ENCODE data around the gene ZNF407.

Gene ZNF407

DNA sequence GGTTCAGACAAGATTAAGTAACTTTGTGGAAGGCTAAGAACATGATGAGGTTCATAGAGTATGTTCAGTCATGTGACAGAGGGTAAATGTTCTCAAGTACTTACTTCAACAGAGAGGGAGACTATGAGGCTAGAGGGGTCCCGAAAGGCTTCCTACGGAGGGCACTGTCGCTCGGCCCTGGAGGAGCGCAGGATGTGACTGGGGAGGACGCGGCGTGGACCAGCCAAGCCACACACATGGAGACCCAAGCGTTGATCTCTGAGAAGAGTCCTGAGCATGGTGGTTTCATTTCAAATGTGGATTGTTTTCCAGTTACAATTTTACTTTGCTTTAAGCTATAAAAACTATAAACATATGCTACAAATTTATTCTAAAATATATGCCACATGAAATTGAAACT, 383.8 kb downstream of the ZNF407 start:
- no peak for DNase-seq

DNA sequence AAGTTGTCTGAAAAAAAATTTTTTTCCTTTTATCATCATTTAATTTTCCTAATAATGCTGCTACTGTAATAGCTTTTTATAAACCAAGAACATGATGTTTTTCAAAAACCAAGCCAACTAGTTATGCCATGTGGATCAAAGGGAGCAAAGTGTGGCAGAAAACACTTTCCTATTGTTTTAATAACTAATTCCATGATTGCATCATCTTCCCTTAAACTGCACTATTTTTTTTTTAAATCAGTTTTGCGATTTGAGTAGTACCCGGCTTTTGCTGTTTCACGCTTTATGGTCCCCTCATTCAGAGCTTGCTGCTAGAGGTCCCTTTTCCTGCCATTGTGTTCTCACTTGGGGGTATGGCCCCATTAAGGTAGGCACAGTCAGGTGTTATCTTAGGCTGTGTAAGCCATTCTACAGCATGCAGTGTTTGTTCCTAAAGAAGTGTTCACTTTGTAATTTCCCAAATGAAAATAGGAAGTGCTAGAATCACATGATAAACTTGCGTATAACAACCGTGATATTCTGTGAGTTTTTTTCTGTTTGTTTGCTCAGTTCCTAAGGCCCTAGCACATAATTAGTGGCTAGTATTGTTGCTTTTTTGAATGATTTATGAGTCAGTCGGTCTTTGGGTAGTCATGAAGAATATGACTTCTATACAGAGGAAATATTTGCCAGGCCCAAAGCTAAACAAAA, 385.4 kb downstream of the ZNF407 start:
- no peak for DNase-seq

DNA sequence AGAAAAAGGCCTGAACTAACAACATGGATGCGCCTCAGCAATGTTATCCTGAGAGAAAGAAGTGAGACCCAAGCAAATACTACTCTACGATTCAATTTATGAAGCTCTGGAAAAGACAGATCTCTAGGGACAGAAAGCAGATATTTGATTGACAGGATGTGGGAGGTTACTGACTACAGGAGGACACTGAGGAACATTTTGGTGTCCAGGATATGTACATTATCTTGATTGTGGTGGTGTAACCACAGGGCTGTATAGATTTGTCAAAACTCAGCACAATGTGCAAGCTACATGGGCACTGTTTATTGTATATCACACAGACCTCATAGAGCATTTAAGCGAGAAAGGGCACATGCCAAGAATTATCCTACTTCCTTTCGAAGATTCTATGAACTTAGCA, 391.5 kb downstream of the ZNF407 start:
- no peak for DNase-seq

DNA sequence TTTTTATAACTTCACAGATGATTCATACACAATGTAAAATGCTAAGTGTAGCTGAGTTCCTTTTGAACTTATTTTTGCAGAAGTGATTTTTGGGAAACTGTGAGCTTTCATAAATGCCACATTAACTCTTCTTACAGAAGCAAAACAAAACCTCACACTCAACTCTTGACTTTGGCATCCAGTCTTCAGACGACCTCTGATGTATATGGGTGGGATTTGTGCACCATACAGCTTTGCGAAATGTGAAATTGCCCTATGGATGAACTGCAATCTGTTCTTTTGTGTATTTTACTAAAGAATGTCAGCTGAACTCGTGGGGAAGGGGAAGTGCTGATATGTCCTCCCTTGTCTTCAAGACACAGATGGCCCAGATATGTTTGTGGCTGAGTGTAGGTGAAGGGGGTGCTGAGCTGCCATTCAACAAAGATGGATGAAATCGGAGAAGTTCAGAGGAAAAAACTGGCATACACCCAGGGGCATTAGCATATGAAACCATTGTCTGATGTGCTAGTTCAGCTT, 393.0 kb downstream of the ZNF407 start:
- peak; percentile 11 for DNase-seq

DNA sequence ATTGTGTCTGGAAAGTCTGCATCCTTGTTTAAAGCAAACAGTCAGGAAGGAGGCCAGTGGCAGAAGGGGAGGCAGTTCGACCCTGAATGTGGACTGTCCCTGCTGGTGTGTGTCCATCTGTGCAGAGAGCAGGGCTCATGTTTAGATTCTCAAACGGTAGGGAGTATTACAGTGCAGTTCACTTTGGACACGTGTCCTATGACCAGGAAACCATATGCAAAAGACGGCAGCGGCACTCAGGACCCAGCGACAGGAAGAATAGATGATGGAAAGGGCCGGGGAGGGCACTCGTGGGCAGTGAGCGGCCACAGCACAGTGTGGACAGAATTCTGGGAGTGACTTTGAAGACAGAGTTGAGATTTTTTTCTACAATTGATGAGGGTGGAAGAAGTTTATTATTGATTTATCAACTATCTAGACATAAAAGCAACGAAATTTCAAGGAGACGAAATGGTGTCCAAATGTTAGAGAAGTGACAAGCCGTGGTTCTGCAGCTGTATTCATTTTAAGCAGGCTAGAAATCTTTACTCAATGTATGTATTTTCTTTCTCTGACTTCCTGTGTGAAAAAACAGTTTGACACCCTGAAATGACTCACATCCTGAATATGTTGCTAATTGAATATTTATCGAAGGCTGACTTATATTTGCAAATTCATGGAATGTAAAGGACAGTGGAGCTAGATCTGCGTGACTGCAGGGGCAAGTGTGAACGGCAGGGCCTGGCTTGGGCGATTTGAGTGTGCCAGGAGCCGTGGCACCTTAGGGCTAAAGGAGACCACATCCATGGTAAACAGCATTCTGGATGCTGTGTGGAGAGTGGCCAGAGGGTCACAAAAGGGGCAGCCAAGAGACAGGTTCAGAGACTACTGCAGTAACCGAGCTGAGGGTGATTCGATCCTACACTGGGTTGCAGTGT, 397.1 kb downstream of the ZNF407 start:
- peak; percentile 28 for DNase-seq

DNA sequence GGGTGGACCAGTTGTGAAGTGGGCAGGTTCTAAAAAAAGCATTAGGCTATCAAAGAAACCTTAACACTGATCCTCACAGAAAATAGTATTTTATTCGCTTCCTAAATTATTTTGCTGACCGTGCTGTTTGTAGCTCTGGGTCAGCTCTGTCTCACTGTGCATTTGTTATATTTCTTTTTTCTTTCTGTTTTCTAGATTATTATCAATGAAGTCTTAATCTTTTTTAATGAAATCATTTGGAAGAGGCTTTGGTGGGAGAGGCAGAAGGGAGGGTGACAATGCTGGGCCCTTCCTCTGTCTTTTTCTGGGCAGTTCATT, 397.7 kb downstream of the ZNF407 start:
- no peak for DNase-seq

DNA sequence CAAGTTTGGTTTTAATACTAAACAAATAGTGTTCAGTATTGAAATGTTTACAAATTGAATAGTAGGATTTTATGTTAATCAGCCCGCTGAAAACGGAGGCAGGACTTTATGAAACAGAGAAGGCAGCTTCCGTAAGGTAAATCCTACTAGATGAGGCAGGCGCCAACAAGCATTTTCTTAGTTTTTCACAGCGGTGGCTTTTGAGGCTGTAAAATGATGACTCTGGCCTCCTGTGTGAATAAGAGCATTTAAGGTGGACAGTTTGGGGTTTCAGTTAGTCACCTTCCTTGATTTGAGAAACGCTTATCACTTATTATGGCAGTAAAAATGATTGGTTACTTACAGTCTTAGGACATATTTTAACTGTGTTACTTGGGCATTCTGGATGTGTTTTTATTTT, 398.4 kb downstream of the ZNF407 start:
- no peak for DNase-seq

DNA sequence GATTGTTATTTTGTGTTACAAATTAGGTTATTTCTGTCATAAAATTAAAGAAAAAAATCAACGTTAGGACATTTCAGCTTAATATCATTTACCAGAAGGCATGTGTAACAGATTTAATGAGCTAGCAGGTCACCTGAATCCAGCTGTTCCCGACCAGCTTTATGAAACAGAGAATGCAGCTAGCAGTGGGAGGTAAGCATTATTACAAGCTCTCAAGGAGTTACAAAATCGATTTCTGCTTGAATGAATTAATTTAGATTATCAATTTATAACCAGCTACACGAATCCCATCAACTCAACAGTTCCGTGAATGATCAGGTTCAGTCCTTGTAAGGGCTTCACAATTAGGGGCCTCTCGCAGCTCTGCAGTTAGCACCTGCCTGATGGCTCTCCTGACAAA, 399.3 kb downstream of the ZNF407 start:
- no peak for DNase-seq

DNA sequence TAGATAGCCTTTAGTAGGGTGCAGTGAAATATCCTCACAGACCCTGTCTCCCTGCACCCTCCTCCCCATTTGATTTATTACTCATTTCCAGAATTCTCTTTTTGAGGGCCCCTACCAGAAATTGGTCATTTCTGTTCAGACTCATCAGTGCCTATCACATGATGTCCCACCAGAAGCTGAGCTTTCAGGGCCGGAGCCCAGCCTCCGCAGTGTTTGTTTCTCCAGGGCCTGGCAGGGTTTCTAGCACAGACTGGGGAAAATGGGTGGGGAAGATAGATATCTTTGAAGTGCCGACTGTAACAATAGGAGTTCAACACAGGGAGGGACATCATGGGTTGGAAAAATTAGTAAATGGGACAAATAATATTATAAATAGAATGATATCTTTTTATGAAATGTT, 403.2 kb downstream of the ZNF407 start:
- DNase-seq, result no peak

DNA sequence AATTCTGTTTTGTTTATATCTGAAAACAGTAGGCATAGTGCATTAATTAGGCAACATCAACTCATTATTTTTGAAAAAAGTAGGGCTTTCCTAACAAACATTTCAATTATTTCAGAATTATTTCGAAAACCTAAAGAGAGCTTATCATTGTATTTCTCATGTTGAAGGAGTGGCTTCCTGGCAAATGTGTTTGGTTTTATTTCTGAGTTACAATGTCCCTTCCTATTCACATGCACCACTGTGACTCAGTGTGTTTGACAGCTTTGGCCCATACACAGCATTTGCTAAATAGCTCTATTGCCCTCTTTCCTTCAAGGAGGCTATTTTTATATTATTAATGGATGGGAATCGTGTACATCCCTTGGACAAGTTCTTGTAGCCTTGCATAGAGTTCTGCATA, 405.4 kb downstream of the ZNF407 start:
- no peak for DNase-seq

DNA sequence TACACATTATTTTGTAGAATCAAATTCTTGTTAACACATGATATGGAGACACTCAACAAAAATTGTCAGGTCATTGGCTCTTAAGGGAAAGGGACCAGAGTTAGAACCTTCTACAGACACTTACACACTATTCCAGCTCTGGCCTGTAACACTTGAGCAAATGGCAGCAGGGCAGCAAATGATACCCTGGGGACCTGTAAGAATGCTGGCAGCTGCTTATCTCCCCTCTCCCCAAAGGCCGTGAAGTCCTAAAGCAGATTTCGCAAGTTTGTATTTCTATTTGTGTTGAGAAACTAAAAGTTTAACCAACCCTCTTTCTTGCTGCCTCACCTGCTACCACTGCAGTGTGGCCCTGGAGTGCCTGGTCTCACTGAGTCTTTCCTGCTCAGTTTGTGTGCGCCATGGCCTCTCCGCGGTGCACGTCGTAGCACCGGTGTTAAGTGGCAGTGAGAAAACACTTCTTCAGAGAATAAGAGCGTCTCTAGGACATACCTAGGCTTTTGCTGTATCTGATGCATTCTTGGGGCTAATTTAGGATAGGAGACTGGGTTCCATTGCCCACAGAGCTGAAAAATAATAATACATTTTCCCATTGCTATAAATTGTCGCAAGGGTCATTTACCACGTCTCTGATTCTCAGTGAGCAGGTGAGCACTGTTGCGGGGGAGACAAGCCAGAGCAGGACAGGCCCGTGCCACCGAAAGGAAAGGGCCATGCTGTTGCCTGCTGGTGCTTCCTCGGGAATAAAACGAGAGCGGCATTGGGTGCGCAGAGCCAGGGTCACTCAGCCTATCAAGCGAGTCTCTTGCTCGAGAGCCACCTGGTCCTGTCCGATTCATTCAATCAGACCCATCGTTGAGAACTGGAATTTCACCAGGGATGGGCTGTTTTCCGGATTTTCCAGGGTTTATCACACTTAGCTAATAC, 406.4 kb downstream of the ZNF407 start:
- DNase-seq, result no peak

DNA sequence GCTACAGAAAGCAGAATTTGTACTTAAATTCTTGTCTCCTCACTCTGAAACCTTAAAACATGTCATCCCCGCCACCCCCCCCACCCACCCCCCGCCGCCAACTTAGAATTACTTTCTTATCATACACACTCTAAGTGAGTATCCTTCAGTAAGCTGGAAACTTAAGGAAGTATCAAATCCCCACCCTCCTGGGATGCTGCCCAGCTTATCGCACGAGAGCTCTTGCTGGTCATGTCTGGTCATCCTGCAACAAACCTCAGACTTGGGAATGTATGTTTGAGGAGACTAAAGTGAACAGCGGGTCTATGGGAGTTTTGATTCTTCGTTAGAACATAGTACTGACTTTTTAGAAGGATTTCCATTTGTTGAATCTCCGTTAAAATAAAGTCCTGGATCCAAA, 408.0 kb downstream of the ZNF407 start:
- no peak for DNase-seq

DNA sequence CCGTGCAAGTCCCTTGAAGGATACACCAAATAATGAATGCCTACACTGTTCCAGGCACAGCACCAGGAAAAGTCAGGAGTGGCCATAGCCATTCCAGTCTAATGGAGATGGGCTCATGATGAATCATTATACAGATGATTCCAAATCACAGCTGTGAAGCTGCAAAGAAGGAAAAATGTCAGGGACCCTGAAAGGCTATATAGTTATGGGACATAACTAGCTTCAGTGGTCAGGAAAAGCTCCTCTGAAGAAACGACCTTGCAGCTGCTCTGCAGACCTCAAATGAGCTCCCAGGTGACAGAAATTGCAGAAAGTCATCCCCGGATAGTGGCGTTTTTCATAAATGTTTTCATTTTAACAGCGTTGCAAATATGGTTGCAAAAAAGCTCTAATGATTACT, 410.5 kb downstream of the ZNF407 start:
- no peak for DNase-seq

DNA sequence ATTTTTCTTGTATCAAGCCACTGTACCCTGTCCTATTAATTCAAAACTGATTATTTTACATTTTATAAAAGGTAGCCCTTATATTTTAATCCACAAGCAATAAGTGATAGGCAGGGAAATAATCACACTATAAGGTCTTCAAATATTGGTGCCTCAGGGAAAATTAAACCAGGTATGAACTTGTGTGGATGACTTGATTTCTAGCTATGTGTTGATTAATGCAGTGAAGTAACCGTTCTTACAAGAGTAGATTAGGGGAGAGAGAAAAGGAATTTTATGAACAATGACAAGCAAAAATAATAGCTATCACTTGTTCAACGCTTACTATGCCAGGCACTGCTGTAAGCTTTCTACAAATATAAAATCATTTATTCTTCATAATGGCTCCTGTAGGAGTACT, 411.6 kb downstream of the ZNF407 start:
- no peak for DNase-seq

DNA sequence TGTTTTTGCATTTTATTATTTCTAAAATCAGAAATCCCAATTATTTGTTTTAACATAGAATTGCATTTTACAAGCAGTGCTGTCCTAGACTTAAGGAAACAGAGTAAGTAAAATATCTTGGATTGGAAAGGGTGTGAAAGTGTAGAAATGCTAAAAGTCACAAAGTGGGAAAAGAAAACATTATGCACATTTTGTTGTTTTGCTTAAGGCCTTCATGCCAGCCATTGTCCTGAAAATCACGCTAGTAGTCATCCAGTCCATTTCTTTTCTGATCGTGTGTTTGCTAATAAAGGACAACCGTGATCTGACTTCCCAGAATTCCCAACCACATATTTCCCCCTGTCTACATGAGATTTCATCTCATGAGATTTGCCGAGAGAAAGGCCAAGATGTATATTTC, 412.2 kb downstream of the ZNF407 start:
- DNase-seq, result no peak

DNA sequence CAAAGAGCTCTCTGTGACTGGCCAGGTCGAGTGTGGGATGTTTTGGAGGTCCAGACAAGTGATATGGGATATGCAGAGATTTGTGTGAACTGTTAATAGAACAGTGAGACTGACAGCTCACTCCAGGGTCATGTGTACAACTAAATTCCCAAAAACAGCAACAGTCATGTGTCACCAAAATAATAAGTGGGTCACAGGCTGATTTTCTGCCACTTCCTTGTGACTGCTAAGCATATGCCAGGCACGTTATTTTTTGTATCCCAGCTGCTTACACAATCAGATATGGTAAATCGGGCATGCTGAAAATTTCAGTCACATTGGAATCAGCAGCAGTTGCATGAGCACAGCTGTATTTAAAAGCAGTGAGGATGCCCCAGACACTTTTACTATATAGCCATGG, 412.6 kb downstream of the ZNF407 start:
- no peak for DNase-seq

DNA sequence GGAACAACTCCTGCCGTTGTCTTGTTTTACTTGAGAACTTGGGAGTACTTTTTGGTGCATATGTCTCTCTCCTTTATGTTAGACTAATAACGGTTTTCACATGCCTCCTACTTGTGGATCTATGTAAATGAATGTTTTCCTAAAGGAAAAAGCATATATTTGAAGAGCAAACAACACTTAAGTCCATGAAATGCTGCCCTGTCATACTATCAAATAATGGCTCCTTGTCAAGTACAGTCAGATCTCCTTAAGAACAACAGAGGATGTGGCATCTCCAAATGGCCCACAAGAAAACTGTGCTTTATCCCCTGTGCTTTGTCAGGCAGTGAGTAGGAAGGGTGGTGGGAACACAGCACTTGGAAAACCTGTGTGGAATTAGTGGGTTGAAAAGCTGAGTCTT, 413.0 kb downstream of the ZNF407 start:
- DNase-seq, result no peak

DNA sequence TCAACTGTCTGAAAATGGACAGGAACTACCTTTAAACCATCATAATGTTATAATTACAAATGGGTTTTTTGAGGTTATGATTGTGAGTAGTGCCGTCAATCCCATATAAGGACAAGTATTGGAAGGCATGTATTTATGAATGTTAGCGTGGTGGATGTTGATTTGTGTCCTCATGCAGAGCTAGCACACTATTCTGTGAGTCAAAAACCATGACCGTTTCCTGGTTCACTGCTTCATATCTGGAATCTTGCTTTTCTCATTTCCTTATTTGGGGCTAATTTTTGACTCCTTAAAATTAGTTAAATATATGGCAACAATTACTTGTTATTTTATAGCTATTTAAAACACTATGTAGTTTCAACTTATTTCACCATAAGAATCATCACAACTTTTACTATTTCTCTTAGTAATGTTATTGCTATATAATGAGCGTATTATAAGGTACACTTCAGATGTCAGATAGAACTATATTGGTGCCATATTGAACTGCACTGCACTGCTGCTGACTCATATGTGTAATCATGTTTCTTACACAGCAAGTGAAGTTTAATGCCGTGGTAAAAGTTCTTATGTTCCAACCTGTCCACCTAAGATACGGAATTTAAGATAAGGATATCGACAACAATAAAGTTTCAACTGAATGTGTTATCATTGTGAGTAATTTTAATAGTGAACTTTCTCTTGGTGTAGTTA, 418.5 kb downstream of the ZNF407 start:
- DNase-seq, result no peak

DNA sequence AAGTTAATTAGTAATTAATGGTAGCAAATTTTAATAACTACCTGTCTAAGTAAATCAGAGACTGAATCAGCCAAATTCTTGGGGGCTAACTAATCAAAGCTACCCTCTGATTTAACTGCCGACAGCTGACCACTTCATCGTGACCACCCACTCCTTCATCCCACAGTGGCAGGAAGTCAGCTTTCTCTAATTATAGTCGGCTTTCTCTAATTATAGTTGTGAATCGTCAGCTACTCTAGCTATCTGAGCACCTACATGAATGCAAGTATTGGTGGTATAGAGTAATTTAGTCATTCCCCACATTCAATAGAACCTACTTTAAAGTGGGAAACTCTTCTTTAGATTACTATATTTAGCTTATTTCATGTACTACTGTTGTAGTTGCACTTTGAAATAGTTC, 425.8 kb downstream of the ZNF407 start:
- no peak for DNase-seq

DNA sequence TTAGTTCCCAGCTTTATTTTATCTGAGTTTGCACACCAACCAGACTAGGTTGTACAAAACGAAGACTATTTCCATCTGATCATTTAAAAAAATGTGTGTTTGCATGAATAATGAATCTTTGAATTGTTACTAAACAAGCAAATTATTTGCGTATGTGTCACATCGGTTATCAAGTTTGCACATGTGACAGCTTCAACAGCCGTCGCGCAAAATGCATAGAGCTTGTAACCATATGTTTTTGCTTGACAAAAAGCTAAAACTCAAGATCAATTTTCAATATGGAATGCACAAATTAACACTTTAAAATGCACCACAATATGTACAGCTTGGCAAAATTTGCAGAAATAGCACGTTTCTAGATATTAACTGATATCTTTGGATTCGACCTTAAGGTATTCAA, 427.2 kb downstream of the ZNF407 start:
- DNase-seq, result no peak

DNA sequence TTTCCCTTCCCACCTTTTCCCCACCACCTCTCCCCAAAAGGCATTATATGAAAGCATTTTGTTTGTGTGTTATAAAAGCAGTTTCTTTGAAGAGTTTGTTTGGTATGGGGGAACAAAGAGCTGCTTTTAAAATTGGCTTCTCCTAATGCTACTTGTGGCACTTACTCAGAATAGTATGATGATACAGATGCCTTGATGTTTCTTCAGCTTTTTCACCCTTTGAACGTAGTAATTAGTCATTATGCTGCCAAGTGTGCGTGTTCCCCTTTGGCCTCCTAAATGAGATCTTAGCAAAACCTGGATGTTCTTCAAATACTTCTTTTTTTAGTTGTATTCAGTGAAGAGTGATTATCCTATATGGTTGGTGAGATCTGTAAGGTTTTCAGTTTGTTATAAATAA, 427.9 kb downstream of the ZNF407 start:
- DNase-seq, result no peak

DNA sequence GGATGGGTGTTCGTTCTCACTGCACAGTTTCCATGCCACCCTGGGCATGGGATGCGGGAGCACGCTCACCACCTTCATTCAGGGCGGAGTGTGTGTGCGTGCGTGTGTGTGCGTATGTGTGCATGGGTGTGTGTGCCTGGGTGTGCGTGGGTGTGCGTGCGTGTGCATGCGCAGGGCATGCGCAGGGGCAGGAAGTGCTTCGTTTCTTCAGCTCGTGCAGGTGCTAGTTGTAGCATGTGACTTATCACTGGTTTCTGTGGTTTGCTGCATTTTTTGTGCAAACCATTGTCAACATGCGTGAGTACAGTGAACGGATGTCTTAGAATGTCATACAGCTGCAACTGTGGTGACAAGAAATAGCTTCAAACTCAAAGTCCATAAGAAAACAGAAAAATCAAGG, 431.8 kb downstream of the ZNF407 start:
- peak; percentile 8 for DNase-seq
